Uterus (tissue), 2 donors: ENCODE measurements around the gene CFAP65.

Source experiments
- CTCF ChIP-seq, 4 experiments: fragments of 200-600 bp in 2 of 4; fragments of 450-650 bp in 2 of 4; sonication (generic) in 2 of 4; IDR thresholded peaks; one replicate each; pipeline ENCODE4 v1.5.1; 2016 to 2019; ENCODE audit warnings: antibody characterized with exemption in 4 of 4, mild to moderate bottlenecking in 2 of 4, moderate library complexity in 1 of 4
- POLR2A ChIP-seq, 2 donors: fragments of 450-650 bp; IDR thresholded peaks; one replicate each; pipeline ENCODE4 v1.6.1; 2016; ENCODE audit warnings: antibody characterized with exemption in 2 of 2, mild to moderate bottlenecking in 1 of 2, moderate library complexity in 1 of 2

- TF ChIP-seq CTCF (IDR thresholded peaks at IDR 0.05): no peak
- no peak for TF ChIP-seq POLR2A (IDR thresholded peaks at IDR 0.05)
These were observed 57.9 kb downstream of the CFAP65 start for GRCh38 chr2:218983263-218983933.
